OCI-LY1 (cell line): ENCODE measurements around the gene NR2F1.

Experiments used
- CTCF ChIP-seq: fragments of 200-600 bp; sonication (generic), shearing (Covaris generic); IDR thresholded peaks from 2 replicates; pipeline ENCODE4 v1.5.1; 2017; ENCODE audit warnings: mild to moderate bottlenecking, antibody characterized with exemption, low read length, moderate library complexity, mixed read lengths
- EZH2 ChIP-seq: fragments of 200-600 bp; sonication (generic), shearing (Covaris generic); IDR thresholded peaks from 2 replicates; pipeline ENCODE4 v1.8.0; 2017; ENCODE audit warnings: borderline replicate concordance, mixed run types, mild to moderate bottlenecking, antibody characterized with exemption, low read length, moderate library complexity, mixed read lengths

GRCh38 chr5:93635991-93636390 is 53.0 kb downstream of the NR2F1 start:
- TF ChIP-seq CTCF (no peak), EZH2 (no peak)
